IMR-90 (cell line): ENCODE measurements around the gene TPO. TPM values are rescaled to one million over a fixed set of nuclear protein-coding genes. Genes with fewer than 3 reads are reported as not detected.

Source experiments
- ATAC-seq: fragments of 200-7000 bp; cut with Tn5 transposase; 2 replicates; pipeline ENCODE4 v1.9.1; 2020; ENCODE audit warnings: low read depth, mild to moderate bottlenecking, moderate library complexity
- BruUV-seq: library from RNA; stranded (reverse); fragments of 400-500 nt; replicated peaks from 2 replicates; lab custom pipeline; 2021; lab: Mats Ljungman, UMichigan
- CTCF ChIA-PET: fragments of 300-600 bp; formaldehyde crosslinking; extraction: SDS; loops from one replicate; lab custom pipeline; 2021; ENCODE audit warnings: antibody characterized with exemption; lab: Yijun Ruan, JAX
- POLR2A ChIA-PET: fragments of 300-600 bp; sonication (Branson Sonifier 250); formaldehyde crosslinking; loops from one replicate; lab custom pipeline; 2022; ENCODE audit warnings: antibody characterized with exemption; ENCODE audit not compliant: unreplicated experiment; lab: Charles Lee
- DNase-seq: peaks from one replicate; pipeline ENCODE4 v3.0.0; 2013
- H2AFZ ChIP-seq: replicated peaks from 2 replicates; pipeline ENCODE3; 2013; ENCODE audit warnings: low read length, mild to moderate bottlenecking; ENCODE audit not compliant: poor library complexity
- H2AK5ac ChIP-seq: 2 replicates; pipeline ENCODE4 v1.6.1; 2013; ENCODE audit warnings: low read depth, low read length, inconsistent platforms
- H2AK9ac ChIP-seq: replicated peaks from 2 replicates; pipeline ENCODE3; 2013; ENCODE audit warnings: mild to moderate bottlenecking, low read depth, low read length, moderate library complexity; ENCODE audit not compliant: poor library complexity
- H2BK120ac ChIP-seq: 2 replicates; pipeline ENCODE4 v1.6.1; 2013; ENCODE audit warnings: low read depth, low read length, inconsistent platforms
- H2BK15ac ChIP-seq: 3 replicates; pipeline ENCODE4 v1.6.1; 2013; ENCODE audit warnings: low read depth, low read length, inconsistent platforms
- H2BK20ac ChIP-seq: 2 replicates; pipeline ENCODE4 v1.6.1; 2013; ENCODE audit warnings: low read depth, mild to moderate bottlenecking, inconsistent platforms, low read length, moderate library complexity
- H2BK5ac ChIP-seq: 2 replicates; pipeline ENCODE4 v1.6.1; 2013; ENCODE audit warnings: mild to moderate bottlenecking, low read depth, low read length, inconsistent platforms; ENCODE audit not compliant: poor library complexity, severe bottlenecking
- H3K14ac ChIP-seq: replicated peaks from 2 replicates; pipeline ENCODE4 v1.6.1; 2013; ENCODE audit warnings: low read depth, low read length, inconsistent platforms
- H3K18ac ChIP-seq: 2 replicates; pipeline ENCODE4 v1.6.1; 2013; ENCODE audit warnings: low read depth, low read length, control low read depth
- H3K23ac ChIP-seq: 2 replicates; pipeline ENCODE4 v1.6.1; 2013; ENCODE audit warnings: low read depth, low read length, inconsistent platforms
- H3K27ac ChIP-seq: 2 replicates; pipeline ENCODE4 v1.5.1; 2013; ENCODE audit warnings: mild to moderate bottlenecking, control low read depth, low read length; ENCODE audit not compliant: insufficient read depth
- H3K27me3 ChIP-seq: 2 replicates; pipeline ENCODE4 v1.6.1; 2013; ENCODE audit warnings: low read length; ENCODE audit not compliant: control insufficient read depth, insufficient read depth
- H3K36me3 ChIP-seq: 2 replicates; pipeline ENCODE4 v1.6.1; 2013; ENCODE audit warnings: low read length, mixed read lengths; ENCODE audit not compliant: control insufficient read depth, insufficient read depth
- H3K4ac ChIP-seq: 2 replicates; pipeline ENCODE4 v1.6.1; 2013; ENCODE audit warnings: low read depth, low read length, inconsistent platforms
- H3K4me1 ChIP-seq: 2 replicates; pipeline ENCODE4 v1.6.1; 2013; ENCODE audit warnings: low read length, mixed read lengths; ENCODE audit not compliant: control insufficient read depth, insufficient read depth
- H3K4me2 ChIP-seq: 2 replicates; pipeline ENCODE4 v1.6.1; 2013; ENCODE audit warnings: low read depth, mild to moderate bottlenecking, control low read depth, low read length, moderate library complexity
- H3K4me3 ChIP-seq: 2 replicates; pipeline ENCODE4 v1.5.1; 2013; ENCODE audit warnings: low read depth, mild to moderate bottlenecking, control low read depth, low read length, moderate library complexity; ENCODE audit not compliant: insufficient read depth
- H3K56ac ChIP-seq: 2 replicates; pipeline ENCODE4 v1.6.1; 2013; ENCODE audit warnings: low read length, inconsistent platforms; ENCODE audit not compliant: insufficient read depth; ENCODE audit errors: extremely low read depth
- H3K79me1 ChIP-seq, 2 experiments: 2 replicates each; pipeline ENCODE4 v1.6.1; 2013; ENCODE audit warnings: low read length in 2 of 2, inconsistent platforms in 1 of 2, low read depth in 1 of 2
- H3K9ac ChIP-seq: 2 replicates; pipeline ENCODE4 v1.6.1; 2013; ENCODE audit warnings: low read depth, low read length, control low read depth
- H3K9me1 ChIP-seq: 2 replicates; pipeline ENCODE4 v1.6.1; 2013; ENCODE audit warnings: low read length, inconsistent platforms; ENCODE audit not compliant: insufficient read depth
- H3K9me3 ChIP-seq: 2 replicates; pipeline ENCODE4 v1.6.1; 2013; ENCODE audit warnings: low read length; ENCODE audit not compliant: control insufficient read depth, insufficient read depth
- H4K20me1 ChIP-seq: 2 replicates; pipeline ENCODE4 v1.6.1; 2013; ENCODE audit warnings: low read length, inconsistent platforms; ENCODE audit not compliant: insufficient read depth
- H4K5ac ChIP-seq: 2 replicates; pipeline ENCODE4 v1.6.1; 2013; ENCODE audit warnings: mild to moderate bottlenecking, low read depth, low read length, control low read depth
- H4K8ac ChIP-seq, 2 experiments: 2 replicates each; pipeline ENCODE4 v1.6.1; 2013; ENCODE audit warnings: low read depth in 2 of 2, low read length in 2 of 2, control low read depth in 1 of 2, inconsistent platforms in 1 of 2
- H4K91ac ChIP-seq: 2 replicates; pipeline ENCODE4 v1.6.1; 2013; ENCODE audit warnings: low read depth, low read length, inconsistent platforms; ENCODE audit not compliant: insufficient read depth
- BHLHE40 ChIP-seq: fragments of 150-350 bp; IDR thresholded peaks from 2 replicates; pipeline ENCODE4 v1.6.1; 2016; ENCODE audit warnings: mild to moderate bottlenecking, low read depth, low read length
- CEBPB ChIP-seq: IDR thresholded peaks from 2 replicates; pipeline ENCODE4 v1.6.1; 2012; ENCODE audit warnings: low read depth, low read length, improper control_type of control experiment
- CHD1 ChIP-seq: IDR thresholded peaks from 2 replicates; pipeline ENCODE4 v1.6.1; 2012; ENCODE audit warnings: low read depth, low read length, improper control_type of control experiment
- CTCF ChIP-seq: conservative IDR thresholded peaks from 2 replicates; pipeline ENCODE4 v1.5.1; 2012; ENCODE audit warnings: mild to moderate bottlenecking, low read depth, low read length, improper control_type of control experiment
- FOS ChIP-seq: fragments of 150-350 bp; IDR thresholded peaks from 2 replicates; pipeline ENCODE4 v1.6.1; 2016; ENCODE audit warnings: low read depth, low read length
- MAFK ChIP-seq: IDR thresholded peaks from 2 replicates; pipeline ENCODE4 v1.6.1; 2012; ENCODE audit warnings: low read depth, low read length, improper control_type of control experiment
- MXI1 ChIP-seq: IDR thresholded peaks from 2 replicates; pipeline ENCODE4 v1.6.1; 2012; ENCODE audit warnings: low read depth, mild to moderate bottlenecking, low read length, moderate library complexity, borderline replicate concordance
- NFE2L2 ChIP-seq: fragments of 150-350 bp; IDR thresholded peaks from 2 replicates; pipeline ENCODE4 v1.6.1; 2016; ENCODE audit warnings: low read depth, mild to moderate bottlenecking, low read length
- POLR2A ChIP-seq: IDR thresholded peaks from 2 replicates; pipeline ENCODE4 v1.6.1; 2012; ENCODE audit warnings: mild to moderate bottlenecking, low read depth, low read length
- RAD21 ChIP-seq: IDR thresholded peaks from 2 replicates; pipeline ENCODE4 v1.6.1; 2012; ENCODE audit warnings: low read length, improper control_type of control experiment
- RCOR1 ChIP-seq: IDR thresholded peaks from 2 replicates; pipeline ENCODE4 v1.6.1; 2012; ENCODE audit warnings: mild to moderate bottlenecking, low read length, improper control_type of control experiment; ENCODE audit not compliant: insufficient replicate concordance
- RFX5 ChIP-seq: IDR thresholded peaks from 2 replicates; pipeline ENCODE4 v1.8.0; 2012; ENCODE audit warnings: low read depth, mild to moderate bottlenecking, low read length, moderate library complexity
- whole genome bisulfite sequencing, 2 experiments: methylation state at CpG; one replicate each; pipeline versions ENCODE4 v1.1.5 to v1.1.7; 2013; ENCODE audit warnings: missing lambda C conversion rate in 2 of 2; ENCODE audit not compliant: insufficient read length in 1 of 2; ENCODE audit errors: extremely low coverage in 2 of 2; 5-methylcytosine and 5-hydroxymethylcytosine counted together
- dilution Hi-C: fragments of 300-500 bp; cut with HindIII; formaldehyde crosslinking; loops from one replicate; pipeline ENCODE4 v1.14.3; 2018; ENCODE audit warnings: low sequenced_read_pairs; ENCODE audit not compliant: unreplicated experiment
- in situ Hi-C: fragments of 300-500 bp; cut with MboI; formaldehyde crosslinking; loops from 3 replicates; pipeline ENCODE4 v1.14.3; 2019; ENCODE audit warnings: low sequenced_read_pairs, inconsistent platforms, mixed read lengths
- intact Hi-C: fragments of 100-400 bp; cut with micrococcal nuclease; formaldehyde crosslinking; loops from 2 replicates; pipeline ENCODE4 v1.10.0; 2022
- polyA plus RNA-seq, 3 experiments: library from polyadenylated mRNA; depleted of rRNA; stranded (reverse); fragments of >200 nt; gene quantifications; 2 replicates each; pipeline ENCODE4 v1.2.3, GENCODE V29; 2012; ENCODE audit warnings: low replicate concordance in 1 of 3
- total RNA-seq: library from RNA; depleted of rRNA; stranded (reverse); fragments of >200 nt; gene quantifications from 2 replicates; pipeline ENCODE4 v1.2.3, GENCODE V29; 2012
- TF ChIP-seq, protein P1 (sequence below): fragments of 150-350 bp; IDR thresholded peaks from 2 replicates; pipeline ENCODE4 v1.6.1; 2017; ENCODE audit warnings: mild to moderate bottlenecking, antibody characterized with exemption, low read length, low read depth

TPO gene
- total and polyA plus RNA-seq, 2 of the 4 experiments (the other 2 are of a cell fraction): not detected

DNA sequence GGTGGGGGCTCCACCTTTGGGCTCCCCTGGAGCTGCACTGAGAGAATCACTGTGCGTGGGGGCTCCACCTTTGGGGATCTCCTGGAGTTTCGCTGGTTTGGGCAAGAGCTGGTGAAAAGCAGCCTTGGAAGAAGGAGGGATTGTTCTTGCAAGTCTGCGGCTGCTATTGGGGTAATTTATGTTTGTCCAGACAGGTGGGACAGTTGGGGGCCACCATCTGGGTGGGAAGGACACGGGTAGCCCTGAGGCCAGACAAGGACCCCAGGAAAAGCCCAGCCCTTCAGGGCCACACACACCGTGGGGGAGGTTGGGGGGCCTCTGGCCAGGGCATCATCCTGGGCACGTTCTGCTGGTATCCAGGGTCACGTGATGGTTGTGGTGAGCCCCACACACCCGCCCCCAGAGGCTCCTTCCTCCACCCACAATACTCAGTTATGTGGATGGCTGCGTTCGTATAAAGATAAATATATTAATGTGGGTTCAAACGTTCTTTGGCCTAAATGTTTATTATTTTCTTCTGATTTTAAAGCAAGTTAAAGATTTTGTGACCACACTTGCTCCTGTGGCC is 47.7 kb downstream of the TPO start:
- ChIA-PET POLR2A (no interaction called here), CTCF (no interaction called here)
- Histone ChIP-seq H2AK5ac (no peak overlapping the region), H3K23ac (no peak overlapping the region), H2BK120ac (no peak overlapping the region), H2AFZ (no peak overlapping the region), H3K4me3 (no peak overlapping the region), H3K9me1 (no peaks in the 10 kb centered on the region), H4K20me1 (no peaks in the 10 kb centered on the region), H3K27me3 (no peaks in the 10 kb centered on the region), H3K18ac (no peak overlapping the region), H3K79me1 (no peaks in the 10 kb centered on the region), H2BK5ac (no peak overlapping the region), H3K4me2 (no peak overlapping the region), H4K5ac (no peak overlapping the region), H2BK20ac (no peak overlapping the region), H3K9me3 (peaks cover 9% of the 10 kb centered on the region; the same call in 1 of the 2 replicates), H3K36me3 (no peaks in the 10 kb centered on the region), H3K14ac (no peak overlapping the region), H3K4me1 (no peaks in the 10 kb centered on the region), H3K9ac (no peak overlapping the region), H3K4ac (no peak overlapping the region), H4K8ac (no peak overlapping the region), H3K27ac (no peak overlapping the region), H2AK9ac (no peak overlapping the region), H2BK15ac (no peak overlapping the region), H3K56ac (no peak overlapping the region), H4K91ac (no peak overlapping the region)
- intact Hi-C loops (no loop called here), in situ Hi-C loops (no loop called here), dilution Hi-C loops (no loop called here)
- TF ChIP-seq, protein P1, sequence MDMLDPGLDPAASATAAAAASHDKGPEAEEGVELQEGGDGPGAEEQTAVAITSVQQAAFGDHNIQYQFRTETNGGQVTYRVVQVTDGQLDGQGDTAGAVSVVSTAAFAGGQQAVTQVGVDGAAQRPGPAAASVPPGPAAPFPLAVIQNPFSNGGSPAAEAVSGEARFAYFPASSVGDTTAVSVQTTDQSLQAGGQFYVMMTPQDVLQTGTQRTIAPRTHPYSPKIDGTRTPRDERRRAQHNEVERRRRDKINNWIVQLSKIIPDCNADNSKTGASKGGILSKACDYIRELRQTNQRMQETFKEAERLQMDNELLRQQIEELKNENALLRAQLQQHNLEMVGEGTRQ: no peak
- no peak for TF ChIP-seq CTCF
- TF ChIP-seq RFX5: no peak
- TF ChIP-seq BHLHE40: no peak
- no peak for TF ChIP-seq NFE2L2
- TF ChIP-seq CEBPB: no peak
- TF ChIP-seq RCOR1: no peak
- TF ChIP-seq FOS: no peak
- no peak for TF ChIP-seq CHD1
- no peak for TF ChIP-seq MXI1
- TF ChIP-seq MAFK: no peak
- TF ChIP-seq POLR2A: no peak
- TF ChIP-seq RAD21: no peak
- ATAC-seq (no peak), DNase-seq (no peak)
- no TSS peak for BruUV-seq
- 39% methylated on average over 3 of the region's 11 CpGs; no CpG with 5 or more reads in 1 of the 2 experiments for WGBS, 2 experiments
